OCI-LY3 (cell line): ENCODE results near the gene BNC2.

Source experiments
- H2AFZ ChIP-seq: fragments of 200-600, 300-600 bp; shearing (Covaris generic); 2 replicates; pipeline ENCODE4 v1.6.0; 2014; ENCODE audit warnings: antibody characterized with exemption, low read depth, low read length
- H3K27ac ChIP-seq: fragments of 200-600, 300-600 bp; sonication (generic); 2 replicates; pipeline ENCODE4 v1.5.1; 2014; ENCODE audit warnings: mild to moderate bottlenecking, low read length, moderate library complexity, mixed read lengths
- H3K27me3 ChIP-seq: fragments of 200-600, 300-600 bp; sonication (generic); 2 replicates; pipeline ENCODE4 v1.6.1; 2014; ENCODE audit warnings: low read depth, low read length, mixed read lengths
- H3K36me3 ChIP-seq: fragments of 200-600, 300-600 bp; sonication (generic); replicated peaks from 2 replicates; pipeline ENCODE3; 2014; ENCODE audit warnings: low read depth, low read length, mixed read lengths
- H3K4me1 ChIP-seq: fragments of 300-600, 200-600 bp; sonication (generic); 2 replicates; pipeline ENCODE4 v1.6.1; 2014; ENCODE audit warnings: low read length, mixed read lengths
- H3K4me2 ChIP-seq: fragments of 200-600, 300-600 bp; sonication (generic); 2 replicates; pipeline ENCODE4 v1.6.1; 2014; ENCODE audit warnings: low read length, mixed read lengths
- H3K4me3 ChIP-seq: fragments of 300-600, 200-600 bp; sonication (generic); 2 replicates; pipeline ENCODE4 v1.5.1; 2014; ENCODE audit warnings: antibody characterized with exemption, mild to moderate bottlenecking, low read length, moderate library complexity
- H3K79me2 ChIP-seq: fragments of 300-600, 200-600 bp; shearing (Covaris generic); 2 replicates; pipeline ENCODE4 v1.6.1; 2014; ENCODE audit warnings: mild to moderate bottlenecking, low read length, mixed read lengths
- H3K9ac ChIP-seq: fragments of 300-600, 200-600 bp; shearing (Covaris generic); 2 replicates; pipeline ENCODE4 v1.6.0; 2014; ENCODE audit warnings: mild to moderate bottlenecking, low read length, moderate library complexity
- H3K9me3 ChIP-seq: fragments of 200-600, 300-600 bp; shearing (Covaris generic); 2 replicates; pipeline ENCODE4 v1.6.1; 2014; ENCODE audit warnings: low read length, mixed read lengths; ENCODE audit not compliant: insufficient read depth
- H4K20me1 ChIP-seq: fragments of 200-600, 300-600 bp; sonication (generic); 2 replicates; pipeline ENCODE4 v1.6.1; 2016; ENCODE audit warnings: low read length, mixed read lengths; ENCODE audit not compliant: insufficient read depth
- EZH2phosphoT487 ChIP-seq: fragments of 200-600 bp; shearing (Covaris generic); IDR thresholded peaks from 2 replicates; pipeline ENCODE4 v1.6.1; 2018; ENCODE audit warnings: antibody characterized with exemption, mixed run types, low read depth
- TF ChIP-seq, protein P1 (sequence below): fragments of 200-600, 300-600 bp; sonication (generic); IDR thresholded peaks from 2 replicates; pipeline ENCODE4 v1.5.1; 2014; ENCODE audit warnings: antibody characterized with exemption, low read length, low read depth

The BNC2 gene, protein sequence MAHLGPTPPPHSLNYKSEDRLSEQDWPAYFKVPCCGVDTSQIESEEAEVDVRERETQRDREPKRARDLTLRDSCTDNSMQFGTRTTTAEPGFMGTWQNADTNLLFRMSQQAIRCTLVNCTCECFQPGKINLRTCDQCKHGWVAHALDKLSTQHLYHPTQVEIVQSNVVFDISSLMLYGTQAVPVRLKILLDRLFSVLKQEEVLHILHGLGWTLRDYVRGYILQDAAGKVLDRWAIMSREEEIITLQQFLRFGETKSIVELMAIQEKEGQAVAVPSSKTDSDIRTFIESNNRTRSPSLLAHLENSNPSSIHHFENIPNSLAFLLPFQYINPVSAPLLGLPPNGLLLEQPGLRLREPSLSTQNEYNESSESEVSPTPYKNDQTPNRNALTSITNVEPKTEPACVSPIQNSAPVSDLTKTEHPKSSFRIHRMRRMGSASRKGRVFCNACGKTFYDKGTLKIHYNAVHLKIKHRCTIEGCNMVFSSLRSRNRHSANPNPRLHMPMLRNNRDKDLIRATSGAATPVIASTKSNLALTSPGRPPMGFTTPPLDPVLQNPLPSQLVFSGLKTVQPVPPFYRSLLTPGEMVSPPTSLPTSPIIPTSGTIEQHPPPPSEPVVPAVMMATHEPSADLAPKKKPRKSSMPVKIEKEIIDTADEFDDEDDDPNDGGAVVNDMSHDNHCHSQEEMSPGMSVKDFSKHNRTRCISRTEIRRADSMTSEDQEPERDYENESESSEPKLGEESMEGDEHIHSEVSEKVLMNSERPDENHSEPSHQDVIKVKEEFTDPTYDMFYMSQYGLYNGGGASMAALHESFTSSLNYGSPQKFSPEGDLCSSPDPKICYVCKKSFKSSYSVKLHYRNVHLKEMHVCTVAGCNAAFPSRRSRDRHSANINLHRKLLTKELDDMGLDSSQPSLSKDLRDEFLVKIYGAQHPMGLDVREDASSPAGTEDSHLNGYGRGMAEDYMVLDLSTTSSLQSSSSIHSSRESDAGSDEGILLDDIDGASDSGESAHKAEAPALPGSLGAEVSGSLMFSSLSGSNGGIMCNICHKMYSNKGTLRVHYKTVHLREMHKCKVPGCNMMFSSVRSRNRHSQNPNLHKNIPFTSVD

DNA sequence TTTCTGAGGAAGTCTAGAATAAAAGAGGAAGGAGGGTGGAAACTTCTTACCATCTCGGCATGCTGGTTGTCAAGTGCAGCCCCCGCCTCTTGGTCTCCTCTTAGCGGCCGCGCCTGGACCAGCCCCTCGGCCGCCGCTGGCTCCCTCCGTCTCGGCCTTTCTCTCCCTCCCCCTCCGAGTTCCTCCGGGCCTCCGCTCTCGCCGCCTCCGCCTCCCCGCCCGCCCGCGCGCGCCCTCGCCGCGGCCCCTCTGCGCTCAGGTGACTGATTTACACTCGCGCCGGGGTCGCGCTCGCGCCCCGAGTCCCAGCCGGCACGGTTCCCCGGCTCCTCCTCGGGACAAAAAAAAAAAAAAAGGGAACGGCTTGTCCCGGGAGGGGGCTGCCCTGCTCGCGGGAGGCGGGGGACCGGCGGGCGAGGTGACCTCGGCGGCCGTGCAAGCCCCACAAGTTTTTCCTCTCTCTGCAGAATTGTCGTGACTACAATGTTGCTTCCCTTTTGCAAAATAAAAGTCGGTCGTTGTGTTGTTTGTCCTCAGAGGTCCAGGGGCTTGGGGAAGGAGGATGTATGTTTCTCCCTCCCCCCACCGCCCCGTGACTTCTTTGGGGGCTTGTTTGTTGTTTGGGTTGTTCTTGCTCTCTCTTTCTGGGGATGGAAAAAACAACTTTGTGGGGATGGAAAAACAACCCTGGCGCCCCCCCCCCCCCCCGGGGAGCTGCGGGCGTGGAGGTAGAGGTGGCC is at the start of gene BNC2:
Gene BNC2, minus strand, starts transcription at position 75 of the 740 bp plus-strand sequence. Its CDS starts 22 bp downstream, at position 53.
- no peaks in the 10 kb centered on the region for H3K79me2 ChIP-seq
- no peak within 1 kb of the TSS for H2AFZ ChIP-seq
- H4K20me1 ChIP-seq = no peaks in the 10 kb centered on the region
- H3K4me2 ChIP-seq = no peak within 1 kb of the TSS
- no peak within 1 kb of the TSS for H3K4me3 ChIP-seq
- TF ChIP-seq EZH2phosphoT487 = no peak
- TF ChIP-seq, protein P1, sequence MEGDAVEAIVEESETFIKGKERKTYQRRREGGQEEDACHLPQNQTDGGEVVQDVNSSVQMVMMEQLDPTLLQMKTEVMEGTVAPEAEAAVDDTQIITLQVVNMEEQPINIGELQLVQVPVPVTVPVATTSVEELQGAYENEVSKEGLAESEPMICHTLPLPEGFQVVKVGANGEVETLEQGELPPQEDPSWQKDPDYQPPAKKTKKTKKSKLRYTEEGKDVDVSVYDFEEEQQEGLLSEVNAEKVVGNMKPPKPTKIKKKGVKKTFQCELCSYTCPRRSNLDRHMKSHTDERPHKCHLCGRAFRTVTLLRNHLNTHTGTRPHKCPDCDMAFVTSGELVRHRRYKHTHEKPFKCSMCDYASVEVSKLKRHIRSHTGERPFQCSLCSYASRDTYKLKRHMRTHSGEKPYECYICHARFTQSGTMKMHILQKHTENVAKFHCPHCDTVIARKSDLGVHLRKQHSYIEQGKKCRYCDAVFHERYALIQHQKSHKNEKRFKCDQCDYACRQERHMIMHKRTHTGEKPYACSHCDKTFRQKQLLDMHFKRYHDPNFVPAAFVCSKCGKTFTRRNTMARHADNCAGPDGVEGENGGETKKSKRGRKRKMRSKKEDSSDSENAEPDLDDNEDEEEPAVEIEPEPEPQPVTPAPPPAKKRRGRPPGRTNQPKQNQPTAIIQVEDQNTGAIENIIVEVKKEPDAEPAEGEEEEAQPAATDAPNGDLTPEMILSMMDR = no peak
- no peak within 1 kb of the TSS for H3K27ac ChIP-seq
- H3K9me3 ChIP-seq = no peaks in the 10 kb centered on the region
- H3K36me3 ChIP-seq = no peaks in the 10 kb centered on the region
- H3K4me1 ChIP-seq = no peaks in the 10 kb centered on the region
- H3K27me3 ChIP-seq = no peaks in the 10 kb centered on the region
- no peak within 1 kb of the TSS for H3K9ac ChIP-seq

DNA sequence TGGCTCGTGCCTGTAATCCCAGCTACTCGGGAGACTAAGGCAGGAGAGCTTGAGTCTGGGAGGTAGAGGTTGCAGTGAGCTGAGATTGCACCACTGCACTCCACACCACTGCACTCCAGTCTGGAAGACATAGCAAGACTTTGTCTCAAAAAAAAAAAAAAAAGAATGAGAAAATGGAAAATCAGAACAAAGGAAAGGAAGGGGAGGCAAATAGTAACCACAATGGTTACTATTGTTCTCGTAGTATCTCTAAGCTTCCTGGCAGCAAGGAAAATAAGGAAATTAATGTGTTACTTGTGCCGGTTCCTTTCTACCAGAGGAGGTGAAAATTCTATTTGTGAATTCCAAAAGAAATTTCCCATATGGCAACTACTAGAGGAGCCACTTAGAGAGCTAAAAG is 48.5 kb upstream of the BNC2 start:
- H3K4me3 ChIP-seq = no peak overlapping the region
- no peaks in the 10 kb centered on the region for H3K4me1 ChIP-seq
- H3K27ac ChIP-seq = no peak overlapping the region
- H3K4me2 ChIP-seq = no peak overlapping the region
- no peaks in the 10 kb centered on the region for H3K36me3 ChIP-seq
- no peaks in the 10 kb centered on the region for H3K79me2 ChIP-seq
- TF ChIP-seq EZH2phosphoT487 = no peak
- TF ChIP-seq, protein P1 = no peak
- H4K20me1 ChIP-seq = no peaks in the 10 kb centered on the region
- H3K9ac ChIP-seq = no peak overlapping the region
- no peak overlapping the region for H2AFZ ChIP-seq
- no peaks in the 10 kb centered on the region for H3K9me3 ChIP-seq
- no peaks in the 10 kb centered on the region for H3K27me3 ChIP-seq

DNA sequence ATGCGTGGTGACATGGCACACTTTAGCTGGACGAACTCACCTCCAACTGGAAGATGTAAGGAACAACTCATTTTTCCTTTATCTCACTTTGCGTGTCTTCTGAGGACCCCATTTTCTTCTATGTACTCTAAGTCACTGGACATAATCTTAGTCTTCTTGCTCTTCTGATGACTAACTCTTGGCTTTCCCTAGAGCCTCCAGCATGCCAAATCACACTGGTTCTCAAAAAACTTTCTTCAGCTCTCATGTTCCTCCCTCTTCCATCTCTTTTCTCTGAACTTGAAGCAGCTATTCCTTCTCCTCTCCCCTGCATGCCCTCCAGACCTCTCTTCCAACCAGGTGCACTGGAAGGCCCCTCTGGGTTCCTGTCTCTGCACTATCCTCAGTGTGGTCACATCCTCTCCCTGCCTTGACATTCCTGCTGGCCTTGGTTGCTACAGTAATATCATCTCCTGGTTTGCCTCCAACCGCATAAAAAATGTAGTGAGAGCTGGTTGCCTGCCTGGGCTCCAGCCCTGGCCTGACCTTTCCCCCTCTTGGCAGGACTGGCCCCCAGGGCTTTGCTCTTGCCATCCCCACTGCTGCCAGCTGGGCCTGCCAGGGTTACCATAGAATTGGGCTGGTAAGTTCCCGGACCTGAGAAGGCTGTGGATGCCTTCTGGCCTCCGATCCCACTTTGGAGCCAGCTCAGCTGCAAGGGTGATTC is 44.8 kb upstream of the BNC2 start:
- H3K36me3 ChIP-seq = no peaks in the 10 kb centered on the region
- no peaks in the 10 kb centered on the region for H4K20me1 ChIP-seq
- no peak overlapping the region for H2AFZ ChIP-seq
- no peak overlapping the region for H3K4me2 ChIP-seq
- TF ChIP-seq, protein P1 = no peak
- TF ChIP-seq EZH2phosphoT487 = no peak
- no peaks in the 10 kb centered on the region for H3K4me1 ChIP-seq
- H3K9me3 ChIP-seq = no peaks in the 10 kb centered on the region
- no peak overlapping the region for H3K9ac ChIP-seq
- H3K27me3 ChIP-seq = no peaks in the 10 kb centered on the region
- H3K79me2 ChIP-seq = no peaks in the 10 kb centered on the region
- no peak overlapping the region for H3K4me3 ChIP-seq
- H3K27ac ChIP-seq = no peak overlapping the region
